Neutrophil (primary cell): ENCODE data around the gene TMEM41B.

Source experiments
- H3K27ac ChIP-seq: fragments of 200-600 bp; sonication (generic); 2 replicates; pipeline ENCODE4 v1.5.1; 2016; ENCODE audit warnings: mild to moderate bottlenecking, moderate library complexity
- H3K27me3 ChIP-seq: fragments of 200-600 bp; sonication (generic); 2 replicates; pipeline ENCODE4 v1.6.0; 2016; ENCODE audit warnings: mild to moderate bottlenecking
- H3K36me3 ChIP-seq: fragments of 200-600 bp; sonication (generic); 2 replicates; pipeline ENCODE4 v1.5.1; 2017
- H3K4me1 ChIP-seq, 2 experiments: fragments of 200-600 bp in 1 of 2; sonication (generic) in 1 of 2; 1 replicate in 1 of 2; 2 replicates in 1 of 2; pipeline versions ENCODE4 v1.5.1 to v1.6.1; 2013 to 2016; ENCODE audit warnings: low read depth in 1 of 2, low read length in 1 of 2, mild to moderate bottlenecking in 1 of 2, moderate library complexity in 1 of 2; ENCODE audit not compliant: control insufficient read depth in 1 of 2, insufficient read depth in 1 of 2
- H3K4me3 ChIP-seq, 2 experiments: fragments of 200-600 bp in 1 of 2; sonication (generic) in 1 of 2; 1 replicate in 1 of 2; 2 replicates in 1 of 2; pipeline ENCODE4 v1.5.1; 2013 to 2016; ENCODE audit warnings: low read depth in 1 of 2, low read length in 1 of 2, mild to moderate bottlenecking in 1 of 2, moderate library complexity in 1 of 2
- H3K9me3 ChIP-seq: fragments of 200-600 bp; sonication (generic); 2 replicates; pipeline ENCODE4 v1.5.1; 2016
- TF ChIP-seq, protein P1 (sequence below): fragments of 200-600 bp; sonication (generic); IDR thresholded peaks from 2 replicates; pipeline ENCODE4 v1.5.1; 2016; ENCODE audit warnings: antibody characterized with exemption

Gene TMEM41B

DNA sequence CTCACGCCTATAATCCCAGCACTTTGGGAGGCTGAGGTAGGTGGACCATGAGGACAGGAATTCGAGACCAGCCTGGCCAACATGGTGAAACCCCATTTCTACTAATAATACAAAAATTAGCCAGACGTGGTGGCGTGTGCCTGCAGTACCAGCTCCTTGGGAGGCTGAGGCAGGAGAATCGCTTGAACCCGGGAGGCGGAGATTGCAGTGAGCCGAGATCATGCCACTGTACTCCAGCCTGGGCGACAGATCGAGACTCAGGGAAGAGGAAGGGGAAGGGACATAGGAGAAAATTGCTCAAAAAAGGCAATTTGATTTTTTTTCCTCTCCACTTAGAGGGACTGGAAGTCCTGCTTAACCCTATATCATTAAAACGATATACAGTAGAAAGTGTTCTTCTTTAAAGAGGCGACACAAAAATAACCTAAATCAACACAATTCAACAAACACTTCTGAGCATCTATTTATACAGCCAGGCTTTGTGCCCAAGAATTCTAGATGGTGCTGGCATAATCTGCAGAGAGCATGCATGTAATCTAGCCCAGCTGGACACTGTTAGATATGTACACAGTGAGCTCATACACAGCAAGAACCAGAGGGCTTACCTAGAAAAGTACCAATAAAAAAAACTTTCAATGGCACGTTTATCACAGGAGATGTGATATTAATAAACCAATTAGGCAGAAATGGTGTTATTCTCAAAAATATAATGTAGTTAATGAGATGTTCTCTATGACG, 28.4 kb downstream of the TMEM41B start:
- no peaks in the 10 kb centered on the region for H3K9me3 ChIP-seq
- H3K4me1 ChIP-seq: no peaks in the 10 kb centered on the region
- H3K27ac ChIP-seq: no peak overlapping the region
- no peak overlapping the region for H3K4me3 ChIP-seq
- H3K36me3 ChIP-seq: peaks cover 4% of the 10 kb centered on the region
- H3K27me3 ChIP-seq: no peaks in the 10 kb centered on the region
- TF ChIP-seq, protein P1, sequence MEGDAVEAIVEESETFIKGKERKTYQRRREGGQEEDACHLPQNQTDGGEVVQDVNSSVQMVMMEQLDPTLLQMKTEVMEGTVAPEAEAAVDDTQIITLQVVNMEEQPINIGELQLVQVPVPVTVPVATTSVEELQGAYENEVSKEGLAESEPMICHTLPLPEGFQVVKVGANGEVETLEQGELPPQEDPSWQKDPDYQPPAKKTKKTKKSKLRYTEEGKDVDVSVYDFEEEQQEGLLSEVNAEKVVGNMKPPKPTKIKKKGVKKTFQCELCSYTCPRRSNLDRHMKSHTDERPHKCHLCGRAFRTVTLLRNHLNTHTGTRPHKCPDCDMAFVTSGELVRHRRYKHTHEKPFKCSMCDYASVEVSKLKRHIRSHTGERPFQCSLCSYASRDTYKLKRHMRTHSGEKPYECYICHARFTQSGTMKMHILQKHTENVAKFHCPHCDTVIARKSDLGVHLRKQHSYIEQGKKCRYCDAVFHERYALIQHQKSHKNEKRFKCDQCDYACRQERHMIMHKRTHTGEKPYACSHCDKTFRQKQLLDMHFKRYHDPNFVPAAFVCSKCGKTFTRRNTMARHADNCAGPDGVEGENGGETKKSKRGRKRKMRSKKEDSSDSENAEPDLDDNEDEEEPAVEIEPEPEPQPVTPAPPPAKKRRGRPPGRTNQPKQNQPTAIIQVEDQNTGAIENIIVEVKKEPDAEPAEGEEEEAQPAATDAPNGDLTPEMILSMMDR: no peak

DNA sequence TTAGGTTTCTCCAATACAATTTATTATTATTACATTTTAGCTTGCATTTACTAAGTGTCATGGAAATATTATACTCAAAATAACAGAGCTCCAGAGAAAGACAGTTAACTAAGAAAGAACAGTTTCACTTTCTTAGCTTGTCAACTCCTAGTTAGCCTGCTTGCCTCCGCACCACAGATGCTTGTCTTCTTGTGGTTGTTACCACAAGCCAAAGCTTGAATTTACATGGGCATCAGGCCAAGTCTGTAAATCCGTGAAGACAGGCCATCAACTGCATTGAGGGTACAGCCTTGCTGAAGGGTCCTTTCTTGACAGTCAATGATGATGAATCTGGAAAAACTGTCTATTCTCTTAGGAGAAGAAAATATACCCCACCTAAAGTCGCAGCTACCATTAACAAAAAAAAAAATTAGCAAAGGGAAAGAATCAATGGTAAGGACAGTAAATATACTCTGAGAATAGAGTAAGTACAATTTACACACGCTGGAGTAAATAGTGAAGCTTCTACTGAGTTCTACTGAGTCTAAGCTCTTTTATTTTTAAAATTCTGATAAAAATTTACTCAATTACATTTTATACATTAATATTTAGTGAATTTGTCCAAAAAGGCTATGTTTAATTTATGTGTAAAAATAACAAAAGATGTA, 33.6 kb downstream of the TMEM41B start:
- H3K27me3 ChIP-seq: no peaks in the 10 kb centered on the region
- H3K4me3 ChIP-seq: no peak overlapping the region
- no peaks in the 10 kb centered on the region for H3K4me1 ChIP-seq
- no peaks in the 10 kb centered on the region for H3K9me3 ChIP-seq
- TF ChIP-seq, protein P1: no peak
- H3K36me3 ChIP-seq: peaks cover 6% of the 10 kb centered on the region
- H3K27ac ChIP-seq: no peak overlapping the region

DNA sequence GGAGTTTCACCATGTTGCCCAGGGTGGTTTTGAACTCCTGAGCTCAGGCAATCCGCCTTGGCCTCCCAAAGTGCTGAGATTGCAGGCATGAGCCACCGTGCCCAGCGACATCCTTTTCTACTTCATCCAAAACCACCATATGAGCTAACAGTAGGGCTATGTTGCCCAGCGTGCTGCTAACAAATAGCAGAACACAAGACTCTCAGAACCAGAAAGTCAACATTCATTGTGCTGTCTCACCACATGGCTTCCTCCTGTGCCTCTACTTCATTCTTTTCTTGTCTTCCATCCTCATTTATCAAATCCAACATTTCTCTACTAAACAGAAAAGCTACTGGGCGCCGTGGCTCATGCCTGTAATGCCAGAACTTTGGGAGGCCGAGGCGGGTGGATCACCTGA, 37.2 kb downstream of the TMEM41B start:
- TF ChIP-seq, protein P1: no peak
- H3K27ac ChIP-seq: peak overlapping the region; percentile 6
- peaks cover 6% of the 10 kb centered on the region for H3K36me3 ChIP-seq

DNA sequence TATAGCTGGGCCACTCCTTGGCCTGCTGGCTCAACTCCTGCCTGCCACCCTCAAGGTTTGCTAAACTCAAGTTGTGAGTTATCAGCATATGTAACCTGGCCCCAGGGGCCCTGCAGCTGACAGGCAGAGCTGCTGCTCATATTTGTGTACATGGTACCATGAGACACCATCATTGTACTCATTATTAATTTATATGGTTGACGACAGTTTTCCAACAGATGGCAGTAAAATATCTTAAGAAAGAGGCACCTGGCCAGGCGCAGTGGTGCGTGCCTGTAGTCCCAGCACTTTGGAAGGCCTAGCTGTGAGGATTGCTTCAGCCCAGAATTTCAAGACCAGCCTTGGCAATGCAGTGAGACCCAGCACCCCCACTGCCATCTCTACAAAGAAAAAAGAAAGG, 37.8 kb downstream of the TMEM41B start:
- Histone ChIP-seq H3K27ac (no peak overlapping the region), H3K36me3 (peaks cover 6% of the 10 kb centered on the region)
- TF ChIP-seq, protein P1: no peak

More for the DNA sequence above, 37.2 kb downstream of the TMEM41B start:
- Histone ChIP-seq H3K4me3 (no peak overlapping the region), H3K9me3 (no peaks in the 10 kb centered on the region), H3K27me3 (no peaks in the 10 kb centered on the region), H3K4me1 (peaks cover 25 to 30% of the 10 kb centered on the region in 2 experiments)

DNA sequence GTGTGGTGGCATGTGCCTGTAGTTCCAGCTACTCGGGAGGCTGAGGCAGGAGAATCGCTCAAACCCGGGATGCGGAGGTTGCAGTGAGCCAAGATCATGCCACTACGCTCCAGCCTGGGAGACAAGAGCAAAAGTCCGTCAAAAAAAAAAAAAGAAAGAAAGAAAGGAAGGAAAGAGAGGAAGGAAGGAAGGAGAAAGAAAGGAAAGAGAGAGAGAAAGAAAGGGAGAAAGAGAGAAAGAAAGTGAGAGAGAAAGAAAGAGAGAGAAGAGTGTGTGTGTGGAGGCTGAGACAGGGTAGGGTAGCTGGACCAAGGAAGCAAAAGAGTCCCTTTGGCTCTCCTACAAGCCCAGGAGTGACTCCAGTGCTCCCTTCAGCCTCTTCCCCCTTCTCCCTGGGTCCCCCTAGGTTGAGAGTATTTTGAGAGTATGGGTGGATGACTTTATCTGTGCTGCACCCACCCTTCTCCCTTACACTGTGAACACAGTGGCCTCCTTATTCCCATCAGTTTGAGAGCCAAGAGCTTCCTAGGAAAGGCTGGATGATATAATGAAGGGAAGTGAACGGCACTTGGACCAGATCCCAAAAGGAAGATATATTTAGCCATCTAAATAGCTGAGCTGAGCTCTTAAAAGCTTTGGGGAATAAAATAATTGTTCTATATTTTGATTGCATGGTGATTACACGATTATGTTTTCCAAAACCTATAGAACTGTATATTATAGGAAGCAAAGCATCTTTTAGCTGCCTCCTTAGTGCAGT, 39.7 kb downstream of the TMEM41B start:
- Histone ChIP-seq H3K4me1 (peaks cover 28 to 33% of the 10 kb centered on the region in 2 experiments), H3K9me3 (no peaks in the 10 kb centered on the region), H3K27me3 (no peaks in the 10 kb centered on the region), H3K36me3 (no peaks in the 10 kb centered on the region), H3K27ac (peak overlapping the region; percentile 97), H3K4me3 (peak overlapping the region; percentile 44 to 56)
- TF ChIP-seq, protein P1: no peak

More for the DNA sequence above, 37.8 kb downstream of the TMEM41B start:
- H3K9me3 ChIP-seq: no peaks in the 10 kb centered on the region
- peaks cover 28 to 33% of the 10 kb centered on the region in 2 experiments for H3K4me1 ChIP-seq
- H3K27me3 ChIP-seq: no peaks in the 10 kb centered on the region
- no peak overlapping the region for H3K4me3 ChIP-seq
